H1 (cell line): Measurements from ENCODE around the gene YAP1. TPM values are rescaled to one million over a fixed set of nuclear protein-coding genes. Genes with fewer than 3 reads are reported as not detected.

Source experiments
- CTCF ChIA-PET: fragments of 300-600 bp; sonication (Branson Sonifier 250); formaldehyde crosslinking; loops from one replicate; lab custom pipeline; 2021; ENCODE audit not compliant: partially characterized antibody; lab: Charles Lee
- POLR2A ChIA-PET: fragments of 300-600 bp; sonication (Branson Sonifier 250); formaldehyde crosslinking; loops from one replicate; lab custom pipeline; 2021; ENCODE audit warnings: inconsistent platforms; ENCODE audit not compliant: partially characterized antibody; lab: Charles Lee
- DNase-seq, 2 experiments: peaks; one replicate each; pipeline versions ENCODE4 v3.0.0 to v3.0.0-alpha.2; 2010 to 2022; ENCODE audit warnings: low spot score in 2 of 2, low read depth in 1 of 2, mixed read lengths in 1 of 2
- FAIRE-seq: peaks from 2 replicates; lab custom pipeline; 2011; peaks lifted over from hg19 to GRCh38; lab: Jason Lieb, UNC
- H2AFZ ChIP-seq: 2 replicates; pipeline ENCODE4 v1.8.1; 2012; ENCODE audit warnings: low read length, inconsistent platforms
- H2AK5ac ChIP-seq: 2 replicates; pipeline ENCODE4 v1.6.1; 2013; ENCODE audit warnings: low read depth, low read length
- H2BK120ac ChIP-seq: replicated peaks from 2 replicates; pipeline ENCODE3; 2013; ENCODE audit warnings: low read depth, low read length, inconsistent platforms
- H2BK12ac ChIP-seq: 2 replicates; pipeline ENCODE4 v1.6.1; 2013; ENCODE audit warnings: low read depth, low read length
- H2BK15ac ChIP-seq: 2 replicates; pipeline ENCODE4 v1.6.1; 2013; ENCODE audit warnings: low read length
- H2BK20ac ChIP-seq: 2 replicates; pipeline ENCODE4 v1.6.1; 2013; ENCODE audit warnings: low read length
- H2BK5ac ChIP-seq: 2 replicates; pipeline ENCODE4 v1.6.1; 2013; ENCODE audit warnings: low read depth, low read length
- H3K14ac ChIP-seq: 2 replicates; pipeline ENCODE4 v1.6.1; 2013; ENCODE audit warnings: inconsistent platforms; ENCODE audit not compliant: insufficient read length
- H3K18ac ChIP-seq: 2 replicates; pipeline ENCODE4 v1.6.1; 2013; ENCODE audit warnings: low read length; ENCODE audit errors: extremely low read depth
- H3K23ac ChIP-seq: 2 replicates; pipeline ENCODE4 v1.6.1; 2013; ENCODE audit warnings: inconsistent platforms; ENCODE audit not compliant: insufficient read length
- H3K23me2 ChIP-seq: 2 replicates; pipeline ENCODE4 v1.6.1; 2013; ENCODE audit warnings: low read depth, low read length
- H3K27ac ChIP-seq: 2 replicates; pipeline ENCODE4 v1.6.1; 2011; ENCODE audit warnings: low read depth, low read length, inconsistent platforms
- H3K27me3 ChIP-seq, 4 experiments: replicated peaks in 1 of 4; 1 replicate in 1 of 4; 2 replicates in 3 of 4; pipeline versions ENCODE4 v1.6.1 to v1.8.1; 2011 to 2013; ENCODE audit warnings: low read length in 3 of 4, mild to moderate bottlenecking in 3 of 4, inconsistent platforms in 2 of 4, mixed read lengths in 2 of 4, moderate library complexity in 1 of 4; ENCODE audit not compliant: control insufficient read depth in 3 of 4, insufficient read depth in 3 of 4; ENCODE audit errors: extremely low read depth in 1 of 4
- H3K36me3 ChIP-seq, 4 experiments: 2 replicates each; pipeline versions ENCODE4 v1.6.1 to v1.8.1; 2011 to 2013; ENCODE audit warnings: mild to moderate bottlenecking in 4 of 4, low read length in 3 of 4, moderate library complexity in 2 of 4, control low read depth in 1 of 4, inconsistent platforms in 1 of 4; ENCODE audit not compliant: insufficient read depth in 4 of 4, control insufficient read depth in 2 of 4
- H3K4ac ChIP-seq: replicated peaks from 2 replicates; pipeline ENCODE3; 2013; ENCODE audit warnings: low read length, low read depth, mixed read lengths, inconsistent platforms; ENCODE audit not compliant: insufficient read length
- H3K4me1 ChIP-seq, 4 experiments: replicated peaks in 1 of 4; 1 replicate in 1 of 4; 2 replicates in 3 of 4; pipeline versions ENCODE4 v1.6.1 to v1.8.1; 2011 to 2013; ENCODE audit warnings: low read length in 3 of 4, inconsistent platforms in 2 of 4, mixed read lengths in 1 of 4; ENCODE audit not compliant: insufficient read depth in 4 of 4, control insufficient read depth in 3 of 4
- H3K4me2 ChIP-seq, 2 experiments: 2 replicates each; pipeline versions ENCODE4 v1.6.1 to v1.8.1; 2011 to 2013; ENCODE audit warnings: low read depth in 2 of 2, low read length in 2 of 2, control low read depth in 1 of 2, inconsistent platforms in 1 of 2, mild to moderate bottlenecking in 1 of 2; ENCODE audit not compliant: insufficient read depth in 1 of 2
- H3K4me3 ChIP-seq, 4 experiments: fragments of 200-600, 300-600 bp in 1 of 4; sonication (generic), shearing (Covaris generic), sonication (Bioruptor Twin) in 1 of 4; 2 replicates each; pipeline versions ENCODE4 v1.5.1 to v1.8.1; 2011 to 2016; ENCODE audit warnings: low read length in 4 of 4, low read depth in 3 of 4, control low read depth in 2 of 4, inconsistent platforms in 2 of 4, mild to moderate bottlenecking in 2 of 4, mixed read lengths in 1 of 4, moderate library complexity in 1 of 4; ENCODE audit not compliant: insufficient read depth in 2 of 4; ENCODE audit errors: extremely low read depth in 1 of 4
- H3K56ac ChIP-seq: replicated peaks from 2 replicates; pipeline ENCODE3; 2013; ENCODE audit warnings: low read depth, mild to moderate bottlenecking, mixed read lengths, low read length, inconsistent platforms; ENCODE audit not compliant: insufficient read length
- H3K79me1 ChIP-seq: 2 replicates; pipeline ENCODE4 v1.6.1; 2013; ENCODE audit warnings: low read depth, low read length, control low read depth
- H3K79me2 ChIP-seq, 2 experiments: 2 replicates each; pipeline versions ENCODE4 v1.6.1 to v1.8.1; 2012 to 2013; ENCODE audit warnings: low read length in 2 of 2, mild to moderate bottlenecking in 2 of 2, inconsistent platforms in 1 of 2; ENCODE audit not compliant: insufficient read depth in 2 of 2, control insufficient read depth in 1 of 2
- H3K9ac ChIP-seq, 4 experiments: replicated peaks in 1 of 4; 1 replicate in 1 of 4; 2 replicates in 3 of 4; pipeline versions ENCODE4 v1.6.1 to v1.8.1; 2011 to 2013; ENCODE audit warnings: low read depth in 3 of 4, low read length in 3 of 4, control low read depth in 2 of 4, mild to moderate bottlenecking in 2 of 4, moderate library complexity in 2 of 4, inconsistent platforms in 1 of 4; ENCODE audit errors: extremely low read depth in 1 of 4
- H3K9me3 ChIP-seq, 2 experiments: 2 replicates each; pipeline versions ENCODE4 v1.6.1 to v1.8.1; 2012 to 2013; ENCODE audit warnings: mild to moderate bottlenecking in 2 of 2, moderate library complexity in 2 of 2, control low read depth in 1 of 2, inconsistent platforms in 1 of 2, low read depth in 1 of 2, low read length in 1 of 2, mixed read lengths in 1 of 2; ENCODE audit not compliant: insufficient read depth in 2 of 2
- H4K20me1 ChIP-seq, 2 experiments: replicated peaks in 1 of 2; 2 replicates each; pipeline versions ENCODE3 to v1.8.1; 2011 to 2013; ENCODE audit warnings: inconsistent platforms in 2 of 2, low read length in 2 of 2, mild to moderate bottlenecking in 1 of 2; ENCODE audit not compliant: insufficient read depth in 2 of 2, control insufficient read depth in 1 of 2
- H4K5ac ChIP-seq: 2 replicates; pipeline ENCODE4 v1.6.1; 2013; ENCODE audit warnings: low read length, low read depth, mixed read lengths, inconsistent platforms; ENCODE audit not compliant: insufficient read length
- H4K8ac ChIP-seq: 2 replicates; pipeline ENCODE4 v1.8.0; 2013; ENCODE audit warnings: mild to moderate bottlenecking, moderate library complexity, low read length, inconsistent platforms; ENCODE audit not compliant: insufficient read depth; ENCODE audit errors: extremely low read depth
- H4K91ac ChIP-seq: replicated peaks from 2 replicates; pipeline ENCODE3; 2013; ENCODE audit warnings: low read length, mixed read lengths, inconsistent platforms; ENCODE audit not compliant: insufficient read length
- GABPA ChIP-seq: IDR thresholded peaks from 2 replicates; pipeline ENCODE4 v1.6.1; 2011; ENCODE audit warnings: mild to moderate bottlenecking, low read length, moderate library complexity, borderline replicate concordance; ENCODE audit not compliant: insufficient read depth
- HDAC2 ChIP-seq, 2 experiments: fragments of 300-600 bp in 1 of 2; sonication (generic) in 1 of 2; IDR thresholded peaks; 2 replicates each; pipeline ENCODE4 v1.6.1; 2011 to 2012; ENCODE audit warnings: low read depth in 2 of 2, low read length in 2 of 2, mild to moderate bottlenecking in 2 of 2, moderate library complexity in 2 of 2, borderline replicate concordance in 1 of 2, inconsistent platforms in 1 of 2
- KDM1A ChIP-seq: fragments of 200-600, 300-600 bp; sonication (generic); IDR thresholded peaks from 2 replicates; pipeline ENCODE4 v1.7.1; 2016; ENCODE audit warnings: mild to moderate bottlenecking, low read length, borderline replicate concordance
- SAP30 ChIP-seq: fragments of 300-600 bp; sonication (generic); IDR thresholded peaks from 2 replicates; pipeline ENCODE4 v1.7.1; 2012; ENCODE audit warnings: low read length, moderate library complexity, mild to moderate bottlenecking, inconsistent platforms; ENCODE audit not compliant: insufficient read depth, insufficient replicate concordance
- SIX5 ChIP-seq: IDR thresholded peaks from 2 replicates; pipeline ENCODE4 v1.6.1; 2011; ENCODE audit warnings: mild to moderate bottlenecking, low read depth, low read length
- SUZ12 ChIP-seq: fragments of 200-600 bp; sonication (generic); IDR thresholded peaks from 2 replicates; pipeline ENCODE4 v1.6.1; 2012; ENCODE audit warnings: mild to moderate bottlenecking, inconsistent platforms, low read length, moderate library complexity, mixed read lengths
- WGBS, 2 experiments: shearing (Covaris generic) in 1 of 2; methylation state at CpG; one replicate each; pipeline versions ENCODE4 v1.1.6 to v1.1.7; 2013 to 2015; ENCODE audit warnings: low lambda C conversion rate in 2 of 2, mixed read lengths in 2 of 2, inconsistent platforms in 1 of 2, low coverage in 1 of 2, missing lambda C conversion rate in 1 of 2; ENCODE audit not compliant: insufficient replicate concordance in 2 of 2, insufficient coverage in 1 of 2, insufficient read length in 1 of 2; ENCODE audit errors: extremely low coverage in 1 of 2, missing lambda C conversion rate in 1 of 2; 5-methylcytosine and 5-hydroxymethylcytosine counted together
- polyA plus RNA-seq, 7 experiments: library from polyadenylated mRNA; depleted of rRNA in 3 of 7; stranded (reverse) in 5 of 7; unstranded in 2 of 7; fragments of >200 nt in 5 of 7; fragments of 200-250 nt in 2 of 7; gene quantifications; 1 replicate in 5 of 7; 2 replicates in 1 of 7; 4 replicates in 1 of 7; pipeline versions ENCODE4 v1.2.1 to v1.2.3, GENCODE V29; 2011 to 2013; ENCODE audit warnings: missing spikeins in 2 of 7, mixed read lengths in 2 of 7
- total RNA-seq: library from RNA; stranded (reverse); fragmentation: NEBNext Ultra II Directional; extraction: Animal tissue kit (Norgen Biotek cat#: 25700); gene quantifications from 2 replicates; pipeline ENCODE4 v1.2.1, GENCODE V29; 2021

YAP1 gene
- total and polyA plus RNA-seq, 2 of the 8 experiments (the other 6 are each of a cell fraction or from before 2014, with no cell fraction given) = 62.0 to 108 TPM

GRCh38 chr11:102230911-102231310 lies 120.7 kb downstream of the YAP1 start:
- H3K79me1 ChIP-seq = no peaks in the 10 kb centered on the region
- H3K4me3 ChIP-seq = no peak overlapping the region
- no peak overlapping the region for H3K4me2 ChIP-seq
- H3K27me3 ChIP-seq = no peaks in the 10 kb centered on the region
- CTCF ChIA-PET = interaction anchor here (0.6 kb wide), 1 partner anchor 171 kb away, joined by 3 read pairs; no protein-coding TSS in a partner anchor
- no peak overlapping the region for H2BK20ac ChIP-seq
- 95% methylated on average over 4 of the region's 4 CpGs; no CpG with 5 or more reads in 1 of the 2 experiments for WGBS, 2 experiments
- H3K79me2 ChIP-seq = no peaks in the 10 kb centered on the region
- no peak overlapping the region for H3K18ac ChIP-seq
- no peak overlapping the region for H2BK5ac ChIP-seq
- no peak overlapping the region for H2BK15ac ChIP-seq
- no peak for FAIRE-seq
- H3K36me3 ChIP-seq = peaks cover 0 to 21% (median 8%) of the 10 kb centered on the region in 4 experiments; a peak in 5 of 8 replicates
- H3K14ac ChIP-seq = no peak overlapping the region
- H4K91ac ChIP-seq = no peak overlapping the region
- no peak overlapping the region for H3K56ac ChIP-seq
- H2AK5ac ChIP-seq = no peak overlapping the region
- H3K9me3 ChIP-seq = no peaks in the 10 kb centered on the region
- peaks cover 0 to 7% (median 3%) of the 10 kb centered on the region in 4 experiments for H3K4me1 ChIP-seq
- H4K20me1 ChIP-seq = no peaks in the 10 kb centered on the region
- H4K8ac ChIP-seq = no peak overlapping the region
- H3K23me2 ChIP-seq = no peaks in the 10 kb centered on the region
- no peak overlapping the region for H3K27ac ChIP-seq
- DNase-seq = no peak
- H2BK120ac ChIP-seq = no peak overlapping the region
- H4K5ac ChIP-seq = no peak overlapping the region
- H2BK12ac ChIP-seq = no peak overlapping the region
- POLR2A ChIA-PET = no interaction called here
- no peak overlapping the region for H3K23ac ChIP-seq
- no peak overlapping the region for H3K9ac ChIP-seq
- H2AFZ ChIP-seq = no peak overlapping the region
- no peak overlapping the region for H3K4ac ChIP-seq
- TF ChIP-seq SIX5 (no peak), KDM1A (no peak), SAP30 (no peak), GABPA (no peak), SUZ12 (no peak), HDAC2 (IDR thresholded peaks at IDR 0.05; ENCODE audit: borderline replicate concordance in 1 of 2, low read depth in 2 of 2, low read length in 2 of 2) (no peak)
